ENCODE data around the gene TTC23L.
"Not testable (repeated sequence)": the region's sequence is repeated elsewhere in the genome, so short reads cannot be mapped to it uniquely, and the experiment has no call there.

Gene TTC23L

DNA sequence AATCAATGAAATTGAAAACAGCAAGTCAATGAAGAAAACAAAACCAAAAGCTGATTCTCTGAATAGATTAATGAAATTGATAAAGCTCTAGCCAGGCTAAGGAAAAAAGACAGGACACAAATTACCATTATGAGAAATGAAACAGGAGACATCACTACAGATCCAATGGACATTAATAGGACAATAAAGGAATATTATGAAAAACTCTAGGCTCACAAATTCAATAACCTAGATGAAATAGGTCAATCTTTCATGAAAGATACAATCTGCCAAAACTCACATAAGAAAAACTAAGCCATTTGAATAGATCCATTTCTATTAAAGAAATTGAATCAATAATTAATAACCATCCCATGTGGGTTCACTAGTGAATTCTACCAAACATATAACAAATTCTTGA, 37.3 kb downstream of the TTC23L start:
- no peak for DNase-seq

- DNase-seq, result no peak
Observed at GRCh38 chr5:34881246-34881645, 42.3 kb downstream of the TTC23L start.

DNA sequence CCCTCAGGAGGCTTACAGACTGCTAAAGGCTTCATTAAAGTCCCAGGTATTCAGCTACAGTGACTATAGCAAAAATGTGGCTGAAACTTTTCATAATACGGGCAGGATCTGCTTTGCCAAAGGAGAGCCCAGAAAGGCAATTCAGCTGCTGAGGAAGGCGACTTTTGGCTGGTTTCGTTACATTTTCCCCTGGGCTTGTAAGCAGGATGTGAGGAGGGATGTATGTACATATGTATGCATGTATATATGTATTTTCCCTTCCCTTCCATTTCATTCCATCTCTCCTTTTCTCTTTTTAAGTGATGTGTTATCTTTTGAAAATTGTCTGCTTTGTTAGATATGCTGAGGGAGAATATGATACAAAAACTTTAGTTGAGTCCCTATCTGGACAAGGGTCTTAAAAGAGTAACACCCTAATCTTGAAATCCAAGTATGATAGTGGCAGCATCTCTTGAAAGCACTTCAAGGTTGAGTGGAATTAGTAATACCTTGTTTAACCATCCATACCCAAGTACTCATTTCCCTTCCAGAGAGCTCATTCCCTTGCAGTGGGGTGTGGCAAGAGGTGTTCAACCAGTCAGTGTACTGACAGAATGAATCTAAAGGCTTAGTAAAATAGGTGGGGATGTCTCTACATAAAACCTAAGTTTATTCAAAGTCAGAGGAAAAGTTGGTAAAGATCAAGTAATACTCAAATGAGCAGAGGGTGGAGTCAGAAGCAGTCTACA, 47.6 kb downstream of the TTC23L start:
- no peak for DNase-seq

- no peak for DNase-seq
Observed at GRCh38 chr5:34889394-34889793, 50.4 kb downstream of the TTC23L start.

DNA sequence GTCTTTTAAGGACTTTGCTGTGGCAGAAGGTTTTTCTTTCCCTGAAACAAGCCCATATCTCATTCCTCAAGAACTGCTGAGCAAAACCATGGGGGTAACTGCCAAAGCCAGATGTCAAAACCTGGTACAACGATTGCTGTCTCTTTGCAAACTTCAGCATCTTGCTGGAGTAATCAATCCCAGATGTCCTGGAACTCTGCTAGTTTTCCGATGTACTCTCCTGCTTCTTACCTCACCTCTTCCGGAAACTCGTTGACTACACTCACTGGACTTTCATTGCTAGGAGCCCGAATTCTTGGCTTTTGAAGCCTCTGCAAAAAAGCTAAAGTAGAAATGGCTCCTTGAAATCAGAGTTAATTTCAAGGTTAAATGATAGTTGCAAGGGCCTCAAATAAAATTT, 53.0 kb downstream of the TTC23L start:
- DNase-seq, result no peak

GRCh38 chr5:34892414-34892813, 53.5 kb downstream of the TTC23L start:
- DNase-seq, result no peak

GRCh38 chr5:34894716-34895115, 55.8 kb downstream of the TTC23L start:
- DNase-seq, result no peak

DNA sequence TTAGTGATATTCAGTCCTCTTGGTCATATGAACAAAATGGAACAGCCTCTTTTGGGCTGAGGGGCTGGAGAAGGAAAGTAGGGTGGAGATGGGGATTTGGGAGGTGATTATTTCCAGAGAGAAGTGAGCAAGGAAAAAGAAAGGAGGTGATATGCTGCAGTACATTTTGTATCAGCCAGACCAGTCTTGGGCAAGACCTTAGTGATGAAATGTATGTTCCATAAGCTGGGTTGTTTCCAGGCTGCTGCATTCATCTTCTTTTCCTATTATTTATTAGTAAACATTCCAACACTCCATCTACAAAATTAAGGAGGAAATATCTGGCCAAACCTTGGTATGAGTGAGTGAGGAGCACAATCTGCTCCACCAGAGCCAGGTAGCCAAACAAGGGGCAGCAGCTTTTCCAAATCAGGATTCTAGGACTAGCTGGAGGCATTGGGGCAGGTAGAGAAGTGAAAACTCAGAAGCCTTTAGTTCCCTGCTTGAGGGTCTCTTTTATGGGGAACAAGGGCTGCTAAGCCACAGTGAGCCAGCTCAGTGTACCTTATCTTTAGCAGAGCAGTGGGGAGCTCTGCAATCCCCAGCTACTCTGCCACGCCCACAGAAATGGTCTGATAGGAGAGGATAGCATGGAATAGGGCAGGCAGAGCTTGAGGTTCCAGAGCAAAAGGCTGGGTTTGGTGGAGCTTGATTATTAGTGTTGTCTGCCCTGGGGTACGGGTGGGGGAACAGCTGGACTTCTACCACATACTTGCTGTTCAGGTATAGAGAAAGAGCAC, 56.9 kb downstream of the TTC23L start:
- DNase-seq, result no peak

GRCh38 chr5:34897646-34898045, 58.7 kb downstream of the TTC23L start:
- DNase-seq, result no peak

DNA sequence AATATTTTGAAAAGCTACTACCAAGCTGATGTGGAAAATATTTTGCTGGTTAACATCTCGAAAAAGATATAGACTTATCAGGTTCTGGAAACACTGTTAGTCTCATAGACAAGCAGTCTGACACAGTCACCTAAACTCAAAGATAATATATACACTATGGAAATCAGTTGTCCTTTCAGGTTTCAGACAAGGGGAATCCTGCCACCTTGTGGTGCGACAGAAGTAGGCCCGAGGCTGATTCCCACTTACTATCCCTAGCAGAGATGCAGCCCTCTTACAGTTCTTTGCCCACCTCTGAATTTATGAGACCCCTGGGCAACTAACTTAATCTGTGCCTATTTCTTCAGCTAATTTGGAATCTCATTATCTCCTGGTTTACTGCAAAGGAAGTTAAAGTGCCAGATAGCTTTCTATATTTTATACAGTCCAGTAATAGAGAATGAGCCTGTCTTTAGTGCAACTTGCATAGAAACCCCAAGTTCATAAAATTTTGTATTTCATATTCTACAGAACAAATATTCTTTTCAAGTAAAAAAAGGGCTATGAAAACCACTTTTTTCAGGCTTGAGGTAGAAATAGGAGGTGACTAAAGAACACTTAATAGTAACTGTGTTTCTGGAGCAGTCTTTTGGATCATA, 59.4 kb downstream of the TTC23L start:
- DNase-seq, result peak; percentile 46

GRCh38 chr5:34899066-34899465, 60.1 kb downstream of the TTC23L start:
- DNase-seq, result no peak

DNA sequence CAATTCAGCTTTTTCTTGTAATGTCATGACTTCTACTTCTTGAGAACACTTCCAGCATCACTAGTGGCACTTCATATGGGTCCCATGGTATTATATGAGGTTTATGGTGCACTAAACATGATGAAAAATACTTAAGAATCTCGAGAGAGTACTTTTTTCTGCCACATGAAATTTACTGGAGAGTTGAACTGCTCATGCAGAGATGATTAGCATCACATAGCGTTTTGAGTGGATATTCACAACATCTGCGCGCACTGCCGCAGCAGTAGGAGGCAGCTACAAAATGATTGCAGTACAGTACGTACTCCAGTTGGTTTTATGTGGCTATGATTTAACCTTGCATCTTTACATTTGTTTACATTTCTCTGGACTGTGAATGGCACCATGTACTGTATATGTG, 61.7 kb downstream of the TTC23L start:
- no peak for DNase-seq

DNA sequence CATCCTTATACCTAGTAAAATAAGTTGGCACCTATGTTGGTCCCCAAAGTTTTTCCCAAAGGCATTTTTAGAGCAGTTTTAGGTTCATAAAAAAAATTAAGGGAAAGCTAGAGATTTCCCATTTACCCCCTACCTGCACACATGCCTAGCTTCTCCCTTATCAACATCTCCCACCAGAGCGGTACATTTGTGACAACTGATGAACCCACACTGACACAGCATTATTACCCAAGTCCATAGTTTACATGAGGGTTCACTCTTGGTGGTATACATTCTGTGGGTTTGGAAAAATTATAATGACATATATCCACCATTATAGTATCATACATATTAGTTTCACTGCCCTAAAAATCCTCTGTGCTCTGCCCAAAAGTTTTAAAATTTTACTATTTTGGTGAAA, 64.3 kb downstream of the TTC23L start:
- no peak for DNase-seq

GRCh38 chr5:34905564-34905963, 66.6 kb downstream of the TTC23L start:
- DNase-seq, result no peak

- no peak for DNase-seq
Observed at GRCh38 chr5:34913072-34913471, 74.1 kb downstream of the TTC23L start.

GRCh38 chr5:34914671-34915138, 75.7 kb downstream of the TTC23L start:
- DNase-seq, result no peak

DNA sequence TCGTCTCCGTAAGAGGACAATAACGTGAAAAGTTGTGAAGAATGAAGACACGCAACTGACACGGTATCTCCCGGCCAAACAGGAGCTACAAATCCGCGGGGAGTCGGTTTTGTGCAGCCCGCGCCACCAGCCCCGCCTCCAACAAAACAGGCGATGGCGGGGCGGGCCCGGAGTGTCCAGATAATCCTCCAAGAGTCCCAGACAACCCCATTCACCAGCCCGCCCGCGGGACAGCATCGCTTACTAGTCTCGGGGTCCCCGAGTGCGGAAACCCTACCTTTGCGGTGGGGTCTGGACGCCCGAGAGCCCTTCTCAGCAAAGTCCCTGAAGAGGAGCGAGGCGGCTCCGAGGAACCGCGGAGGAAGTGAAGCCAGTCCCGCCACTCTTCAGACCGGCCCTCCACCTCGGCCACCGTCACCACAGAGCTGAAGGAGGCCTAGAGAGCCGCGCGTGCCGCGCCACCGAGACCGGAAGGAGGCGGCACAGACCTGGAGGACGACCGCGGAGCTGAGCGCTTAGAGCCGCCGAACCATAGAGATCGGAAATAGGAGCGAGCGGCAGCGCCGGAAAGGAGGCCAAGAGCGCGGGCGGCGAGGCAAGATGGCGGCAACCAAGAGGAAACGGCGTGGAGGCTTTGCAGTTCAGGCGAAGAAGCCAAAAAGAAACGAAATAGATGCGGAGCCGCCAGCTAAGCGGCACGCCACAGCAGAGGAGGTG, 76.3 kb downstream of the TTC23L start, which contains the start of the genes BRIX1 and RAD1:
Gene BRIX1 (plus strand): TSS at position 573 of the 717 bp plus-strand sequence. CDS start 28 bp downstream, at position 601.
Gene RAD1 (minus strand): TSS at position 366 of the 717 bp plus-strand sequence. CDS start 612 bp downstream, outside the sequence.
- peak; percentile 91 for DNase-seq

DNA sequence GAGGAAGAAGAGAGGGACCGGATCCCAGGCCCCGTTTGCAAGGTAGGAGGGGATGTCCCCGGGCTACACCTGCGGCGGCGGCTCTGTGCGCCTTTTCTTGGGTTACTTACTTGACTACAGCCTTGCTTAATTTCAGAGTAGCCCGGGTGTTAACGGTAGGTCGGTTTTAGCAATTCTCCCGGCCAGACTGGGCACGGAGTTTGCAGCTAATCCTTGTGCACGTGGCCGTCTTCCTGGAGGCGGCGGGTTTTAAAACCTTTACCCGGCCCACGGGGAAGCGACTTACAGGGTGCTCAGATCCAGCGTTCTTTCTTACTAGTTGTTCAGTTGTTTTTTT, 76.9 kb downstream of the TTC23L start:
- DNase-seq, result no peak

DNA sequence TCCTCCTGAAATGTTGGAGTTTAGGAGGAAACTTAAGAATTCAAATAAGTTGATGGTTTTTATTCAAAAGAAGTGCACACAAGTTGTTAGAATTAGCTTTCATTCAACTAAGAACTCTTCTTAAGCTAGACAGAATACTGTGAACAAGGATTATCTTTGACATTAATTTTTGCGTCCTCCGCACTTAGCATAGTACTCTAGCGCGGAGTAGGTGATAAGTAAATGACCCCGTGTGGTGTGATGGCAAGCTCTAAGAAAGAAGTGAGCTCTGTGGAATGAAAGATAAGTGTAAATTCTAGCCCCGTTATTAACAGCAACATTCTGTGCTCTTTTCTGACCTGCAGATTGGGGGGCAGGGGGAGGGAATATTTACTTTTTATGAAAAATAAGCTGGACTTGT, 77.6 kb downstream of the TTC23L start:
- DNase-seq, result no peak

DNA sequence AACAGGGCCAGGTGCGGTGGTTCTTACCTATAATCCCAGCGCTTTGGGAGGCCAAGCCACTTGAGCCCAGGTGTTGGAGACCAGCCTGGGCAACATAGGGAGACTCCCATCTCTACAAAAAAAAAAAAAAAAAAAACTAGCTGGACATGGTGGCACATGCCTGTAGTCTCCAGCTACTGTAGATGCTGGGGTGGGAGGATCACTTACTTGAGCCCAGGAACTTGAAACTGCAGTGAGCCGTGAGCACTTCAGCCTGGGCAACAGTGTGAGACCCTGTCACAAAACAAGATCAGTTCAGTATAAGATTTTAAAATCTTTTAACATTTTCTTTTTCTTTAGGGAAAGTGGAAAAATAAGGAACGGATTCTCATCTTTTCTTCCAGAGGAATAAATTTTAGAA, 79.1 kb downstream of the TTC23L start:
- DNase-seq, result no peak

GRCh38 chr5:34919077-34919476, 80.1 kb downstream of the TTC23L start:
- no peak for DNase-seq

DNA sequence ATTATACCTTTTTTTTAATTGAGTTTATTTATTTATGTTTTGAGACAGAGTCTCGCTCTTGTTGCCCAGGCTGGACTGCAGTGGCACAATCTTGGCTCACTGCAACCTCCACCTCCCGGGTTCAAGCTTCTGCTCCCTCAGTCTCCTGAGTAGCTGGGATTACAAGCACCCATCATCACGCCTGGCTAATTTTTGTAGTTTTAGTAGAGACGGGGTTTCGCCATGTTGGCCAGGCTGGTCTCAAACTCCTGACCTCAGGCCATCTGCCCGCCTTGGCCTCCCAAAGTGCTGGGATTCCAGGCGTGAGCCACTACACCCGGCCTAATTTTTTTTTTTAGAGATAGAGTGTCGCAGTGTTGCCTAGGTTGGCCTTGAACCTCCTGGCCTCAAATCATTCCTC, 84.3 kb downstream of the TTC23L start:
- DNase-seq, result not testable (repeated sequence)
